Ovary (tissue), 9 donors: ENCODE results near the gene CSTB. TPM values are rescaled to one million over a fixed set of nuclear protein-coding genes. Genes with fewer than 3 reads are reported as not detected.

Source experiments
- DNase-seq, 5 donors: peaks; one replicate each; pipeline ENCODE4 v3.0.0-alpha.2; 2019 to 2020
- H3K27ac ChIP-seq, 2 donors: fragments of 200-600 bp; one replicate each; pipeline versions ENCODE4 v1.5.1 to v1.8.0; 2019 to 2022
- H3K27me3 ChIP-seq: fragments of 200-600 bp; one replicate; pipeline ENCODE4 v1.8.0; 2022
- H3K36me3 ChIP-seq: fragments of 200-600 bp; sonication (generic); one replicate; pipeline ENCODE4 v1.5.1; 2019
- H3K4me1 ChIP-seq: one replicate; pipeline ENCODE4 v1.8.1; 2013; ENCODE audit warnings: mild to moderate bottlenecking, moderate library complexity; ENCODE audit not compliant: insufficient read depth
- H3K4me3 ChIP-seq: fragments of 200-600 bp; sonication (generic); one replicate; pipeline ENCODE4 v1.5.1; 2017
- H3K9me3 ChIP-seq, 2 donors: fragments of 200-600 bp in 1 of 2; sonication (generic) in 1 of 2; one replicate each; pipeline versions ENCODE4 v1.5.1 to v1.8.1; 2013 to 2019; ENCODE audit warnings: mild to moderate bottlenecking in 1 of 2, moderate library complexity in 1 of 2
- EP300 ChIP-seq: sonication (generic); formaldehyde crosslinking; IDR thresholded peaks from one replicate; pipeline ENCODE4 v1.6.1; 2017; ENCODE audit warnings: antibody characterized with exemption
- POLR2A ChIP-seq: fragments of 450-650 bp; IDR thresholded peaks from one replicate; pipeline ENCODE4 v1.6.1; 2017; ENCODE audit warnings: antibody characterized with exemption, mild to moderate bottlenecking, moderate library complexity
- WGBS, 3 donors: extraction: QIAGEN DNeasy Blood & Tissue Kit in 1 of 3; methylation state at CpG; one replicate each; pipeline versions ENCODE4 v1.1.5 to v1.1.7; 2013 to 2017; 5-methylcytosine and 5-hydroxymethylcytosine counted together
- intact Hi-C, 4 donors: fragments of 100-400 bp; cut with DNase I; formaldehyde crosslinking; loops; one replicate each; pipeline versions ENCODE4 v1.11.0 to v1.15.1; 2022 to 2023
- polyA plus RNA-seq, 2 donors: library from polyadenylated mRNA; stranded (reverse); fragments of 200-250 nt in 1 of 2; fragments of 350-450 nt in 1 of 2; fragmentation: Illumina TruSeq in 1 of 2; extraction: RNeasy Lipid Tissue Mini Kit (QIAGEN cat#74804) in 1 of 2; gene quantifications; one replicate each; pipeline ENCODE4 v1.2.3, GENCODE V29; 2013 to 2014
- total RNA-seq, 7 donors: library from RNA; depleted of rRNA in 2 of 7; stranded (reverse); fragments of >200 nt in 2 of 7; fragmentation: NEBNext Ultra II Directional in 3 of 7; extraction: Animal tissue kit (Norgen Biotek cat#: 25700) in 3 of 7; gene quantifications; one replicate each; pipeline versions ENCODE4 v1.1.0 to v1.2.4, GENCODE V29; 2016 to 2023
- TF ChIP-seq, protein P1 (sequence below), 3 donors: fragments of 450-650 bp in 2 of 3; fragments of 200-600 bp in 1 of 3; IDR thresholded peaks; one replicate each; pipeline versions ENCODE4 v1.5.1 to v1.8.0; 2016 to 2022; ENCODE audit warnings: antibody characterized with exemption in 3 of 3, mild to moderate bottlenecking in 1 of 3
- donor health status: DM: no; HTN: no; CAD: no; lungs with moderate emphysema.
- donor health status: DM: no; HTN: no; CAD: no.
- donor health status: Bipolar disorder and iron deficiency.
- donor health status: DM: yes; HTN: yes; CAD: no.
- donor health status: DM: no; HTN: no; CAD: no.
- donor health status: DM: yes; HTN: yes; CAD: no.

The CSTB gene
- total and polyA plus RNA-seq, 9 donors = 7.2 to 81.8 (median 37.4) TPM

- Histone ChIP-seq H3K4me3 (no peak overlapping the region), H3K4me1 (no peaks in the 10 kb centered on the region), H3K27me3 (no peaks in the 10 kb centered on the region), H3K27ac (no peak overlapping the region), H3K9me3 (no peaks in the 10 kb centered on the region), H3K36me3 (no peaks in the 10 kb centered on the region)
- intact Hi-C loops = loop anchor here in 1 of 4 donors (5.0 kb wide), 1 partner anchor 164 kb away; no protein-coding TSS in a partner anchor
- no peak for TF ChIP-seq EP300
- no peak for TF ChIP-seq POLR2A
- TF ChIP-seq, protein P1, sequence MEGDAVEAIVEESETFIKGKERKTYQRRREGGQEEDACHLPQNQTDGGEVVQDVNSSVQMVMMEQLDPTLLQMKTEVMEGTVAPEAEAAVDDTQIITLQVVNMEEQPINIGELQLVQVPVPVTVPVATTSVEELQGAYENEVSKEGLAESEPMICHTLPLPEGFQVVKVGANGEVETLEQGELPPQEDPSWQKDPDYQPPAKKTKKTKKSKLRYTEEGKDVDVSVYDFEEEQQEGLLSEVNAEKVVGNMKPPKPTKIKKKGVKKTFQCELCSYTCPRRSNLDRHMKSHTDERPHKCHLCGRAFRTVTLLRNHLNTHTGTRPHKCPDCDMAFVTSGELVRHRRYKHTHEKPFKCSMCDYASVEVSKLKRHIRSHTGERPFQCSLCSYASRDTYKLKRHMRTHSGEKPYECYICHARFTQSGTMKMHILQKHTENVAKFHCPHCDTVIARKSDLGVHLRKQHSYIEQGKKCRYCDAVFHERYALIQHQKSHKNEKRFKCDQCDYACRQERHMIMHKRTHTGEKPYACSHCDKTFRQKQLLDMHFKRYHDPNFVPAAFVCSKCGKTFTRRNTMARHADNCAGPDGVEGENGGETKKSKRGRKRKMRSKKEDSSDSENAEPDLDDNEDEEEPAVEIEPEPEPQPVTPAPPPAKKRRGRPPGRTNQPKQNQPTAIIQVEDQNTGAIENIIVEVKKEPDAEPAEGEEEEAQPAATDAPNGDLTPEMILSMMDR (IDR thresholded peaks at IDR 0.05) = no peak
- peak in 1 of 5 donors; percentile 18 for DNase-seq
- 84 to 85% (median 84%) methylated on average over 33 of the region's 33 CpGs for WGBS, 3 donors
Measured at GRCh38 chr21:43803558-43804300, 27.6 kb upstream of the CSTB start.

DNA sequence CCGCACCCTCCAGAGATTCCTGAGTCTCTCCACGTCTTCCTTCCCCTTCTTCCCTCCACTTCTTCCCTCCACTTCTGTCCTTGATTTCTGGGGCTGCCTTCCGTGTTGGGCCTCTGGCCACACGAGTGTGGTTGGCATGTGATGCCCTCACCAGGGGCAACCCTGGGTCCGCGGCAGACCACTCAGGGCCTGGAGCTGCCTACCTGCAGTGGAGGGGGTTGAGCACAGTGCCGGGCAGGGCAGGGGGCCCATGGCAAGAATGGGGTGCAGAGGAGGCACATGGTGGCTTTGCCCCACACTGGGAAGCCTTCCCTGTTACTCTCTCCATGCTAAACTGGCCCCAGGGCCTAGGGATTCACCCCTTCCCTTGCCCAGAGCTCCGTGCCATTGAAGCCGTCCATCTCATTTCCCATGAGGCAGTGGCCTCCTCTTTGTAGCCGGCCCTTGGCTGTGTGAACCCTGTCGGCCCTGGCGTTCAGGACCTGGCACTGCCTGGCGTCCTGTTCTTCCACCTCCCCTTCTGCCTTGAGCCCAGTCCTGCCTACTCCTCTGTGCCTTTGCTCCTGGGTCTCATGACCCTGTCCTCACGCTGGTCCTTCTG, 26.7 kb upstream of the CSTB start:
- no peak for DNase-seq
- no peak overlapping the region for H3K4me3 ChIP-seq
- TF ChIP-seq POLR2A (no peak), EP300 (no peak)
- TF ChIP-seq, protein P1 (IDR thresholded peaks at IDR 0.05) = no peak
- H3K27me3 ChIP-seq = no peaks in the 10 kb centered on the region
- H3K9me3 ChIP-seq = no peaks in the 10 kb centered on the region
- H3K4me1 ChIP-seq = no peaks in the 10 kb centered on the region
- no peak overlapping the region for H3K27ac ChIP-seq
- intact Hi-C loops = loop anchor here in 1 of 4 donors (5.0 kb wide), 1 partner anchor 164 kb away; no protein-coding TSS in a partner anchor
- WGBS, 3 donors = 83 to 86% (median 86%) methylated on average over 14 of the region's 14 CpGs
- no peaks in the 10 kb centered on the region for H3K36me3 ChIP-seq

- TF ChIP-seq, protein P1 (IDR thresholded peaks at IDR 0.05) = no peak
- no peak for TF ChIP-seq POLR2A
- TF ChIP-seq EP300 = no peak
- Histone ChIP-seq H3K4me1 (no peaks in the 10 kb centered on the region), H3K4me3 (no peak overlapping the region), H3K27me3 (no peaks in the 10 kb centered on the region), H3K36me3 (no peaks in the 10 kb centered on the region), H3K9me3 (no peaks in the 10 kb centered on the region), H3K27ac (no peak overlapping the region)
- WGBS, 3 donors = 92 to 95% (median 92%) methylated on average over 42 of the region's 42 CpGs
- DNase-seq = no peak
- intact Hi-C loops = loop anchor here in 1 of 4 donors (5.0 kb wide), 1 partner anchor 166 kb away; no protein-coding TSS in a partner anchor
Measured at GRCh38 chr21:43801006-43801783, 25.1 kb upstream of the CSTB start.

- no peaks in the 10 kb centered on the region for H3K9me3 ChIP-seq
- no peak overlapping the region for H3K27ac ChIP-seq
- no peaks in the 10 kb centered on the region for H3K4me1 ChIP-seq
- H3K4me3 ChIP-seq = no peak overlapping the region
- intact Hi-C loops = loop anchor here in 1 of 4 donors (5.0 kb wide), 1 partner anchor 167 kb away; no protein-coding TSS in a partner anchor
- no peaks in the 10 kb centered on the region for H3K27me3 ChIP-seq
- DNase-seq = no peak
- H3K36me3 ChIP-seq = no peaks in the 10 kb centered on the region
- no peak for TF ChIP-seq POLR2A
- TF ChIP-seq, protein P1 (IDR thresholded peaks at IDR 0.05) = no peak
- no peak for TF ChIP-seq EP300
- WGBS, 3 donors = 88 to 93% (median 90%) methylated on average over 13 to 14 of the region's 14 CpGs
Measured at GRCh38 chr21:43800566-43800965, 24.5 kb upstream of the CSTB start.
